Gastroesophageal sphincter (tissue), 3 donors: ENCODE measurements around the gene RHBDF2.

ENCODE experiments used
- EP300 ChIP-seq: sonication (generic); formaldehyde crosslinking; IDR thresholded peaks from one replicate; pipeline ENCODE4 v1.6.1; 2017; ENCODE audit warnings: antibody characterized with exemption, mild to moderate bottlenecking
- POLR2A ChIP-seq, 2 donors: fragments of 450-650 bp; IDR thresholded peaks; one replicate each; pipeline ENCODE4 v1.6.1; 2017; ENCODE audit warnings: antibody characterized with exemption in 2 of 2, mild to moderate bottlenecking in 2 of 2, moderate library complexity in 1 of 2
- POLR2AphosphoS5 ChIP-seq: sonication (generic); formaldehyde crosslinking; IDR thresholded peaks from one replicate; pipeline ENCODE4 v1.6.1; 2017; ENCODE audit warnings: antibody characterized with exemption
- TF ChIP-seq, protein P1 (sequence below), 4 experiments: fragments of 200-600 bp in 2 of 4; fragments of 450-650 bp in 2 of 4; sonication (generic) in 1 of 4; IDR thresholded peaks; one replicate each; pipeline ENCODE4 v1.5.1; 2017 to 2019; ENCODE audit warnings: antibody characterized with exemption in 4 of 4, mild to moderate bottlenecking in 2 of 4, moderate library complexity in 2 of 4

DNA sequence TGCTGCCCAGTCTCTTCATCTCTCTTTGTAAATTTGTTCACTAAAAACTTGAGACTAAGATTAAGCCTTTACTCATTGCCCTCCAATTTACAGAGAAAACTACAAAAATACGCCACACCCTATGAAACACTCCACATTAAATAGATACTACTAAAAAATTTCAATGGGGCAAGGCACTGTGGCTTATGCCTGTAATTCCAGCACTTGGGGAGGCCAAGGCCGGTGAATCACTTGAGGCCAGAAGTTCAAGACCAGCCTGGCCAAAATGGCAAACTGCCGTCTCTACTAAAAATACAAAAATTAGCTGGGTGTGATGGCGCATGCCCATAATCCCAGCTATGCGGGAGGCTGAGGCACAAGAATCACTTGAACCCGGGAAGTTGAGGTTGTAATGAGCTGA, 52.1 kb downstream of the RHBDF2 start:
- TF ChIP-seq, protein P1, sequence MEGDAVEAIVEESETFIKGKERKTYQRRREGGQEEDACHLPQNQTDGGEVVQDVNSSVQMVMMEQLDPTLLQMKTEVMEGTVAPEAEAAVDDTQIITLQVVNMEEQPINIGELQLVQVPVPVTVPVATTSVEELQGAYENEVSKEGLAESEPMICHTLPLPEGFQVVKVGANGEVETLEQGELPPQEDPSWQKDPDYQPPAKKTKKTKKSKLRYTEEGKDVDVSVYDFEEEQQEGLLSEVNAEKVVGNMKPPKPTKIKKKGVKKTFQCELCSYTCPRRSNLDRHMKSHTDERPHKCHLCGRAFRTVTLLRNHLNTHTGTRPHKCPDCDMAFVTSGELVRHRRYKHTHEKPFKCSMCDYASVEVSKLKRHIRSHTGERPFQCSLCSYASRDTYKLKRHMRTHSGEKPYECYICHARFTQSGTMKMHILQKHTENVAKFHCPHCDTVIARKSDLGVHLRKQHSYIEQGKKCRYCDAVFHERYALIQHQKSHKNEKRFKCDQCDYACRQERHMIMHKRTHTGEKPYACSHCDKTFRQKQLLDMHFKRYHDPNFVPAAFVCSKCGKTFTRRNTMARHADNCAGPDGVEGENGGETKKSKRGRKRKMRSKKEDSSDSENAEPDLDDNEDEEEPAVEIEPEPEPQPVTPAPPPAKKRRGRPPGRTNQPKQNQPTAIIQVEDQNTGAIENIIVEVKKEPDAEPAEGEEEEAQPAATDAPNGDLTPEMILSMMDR (IDR thresholded peaks at IDR 0.05), result no peak
- no peak for TF ChIP-seq POLR2AphosphoS5
- TF ChIP-seq POLR2A (IDR thresholded peaks at IDR 0.05), result no peak
- TF ChIP-seq EP300, result no peak
